Fibroblast of skin of back (primary cell): ENCODE data around the gene RUFY4.

Source experiments
- DNase-seq: peaks from one replicate; pipeline ENCODE4 v3.0.0-alpha.2; 2013

The RUFY4 gene

DNA sequence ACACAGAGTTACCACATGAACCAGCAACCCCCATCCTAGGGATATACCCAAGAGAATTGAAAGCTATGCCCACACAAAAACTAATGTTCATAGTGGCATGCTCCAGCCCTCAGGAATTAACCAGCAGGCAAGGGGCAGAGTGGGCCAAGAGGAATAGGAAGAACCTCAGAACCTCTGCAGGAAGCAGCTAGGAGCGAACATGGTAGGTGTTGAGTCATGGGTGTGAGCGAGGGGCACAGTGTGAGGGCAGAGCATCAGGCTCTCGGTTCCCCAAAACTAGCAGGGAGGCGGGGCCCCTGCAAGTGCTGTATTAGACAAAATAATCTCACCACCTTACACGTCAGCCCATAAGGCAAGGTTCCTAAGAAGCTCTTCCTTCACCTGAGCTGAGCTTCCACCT, 5.6 kb upstream of the RUFY4 start:
- DNase-seq, result no peak

- DNase-seq, result no peak
These were observed 5.2 kb upstream of the RUFY4 start for GRCh38 chr2:218063896-218064295.

GRCh38 chr2:218065239-218066006, 3.6 kb upstream of the RUFY4 start:
- no peak for DNase-seq

DNA sequence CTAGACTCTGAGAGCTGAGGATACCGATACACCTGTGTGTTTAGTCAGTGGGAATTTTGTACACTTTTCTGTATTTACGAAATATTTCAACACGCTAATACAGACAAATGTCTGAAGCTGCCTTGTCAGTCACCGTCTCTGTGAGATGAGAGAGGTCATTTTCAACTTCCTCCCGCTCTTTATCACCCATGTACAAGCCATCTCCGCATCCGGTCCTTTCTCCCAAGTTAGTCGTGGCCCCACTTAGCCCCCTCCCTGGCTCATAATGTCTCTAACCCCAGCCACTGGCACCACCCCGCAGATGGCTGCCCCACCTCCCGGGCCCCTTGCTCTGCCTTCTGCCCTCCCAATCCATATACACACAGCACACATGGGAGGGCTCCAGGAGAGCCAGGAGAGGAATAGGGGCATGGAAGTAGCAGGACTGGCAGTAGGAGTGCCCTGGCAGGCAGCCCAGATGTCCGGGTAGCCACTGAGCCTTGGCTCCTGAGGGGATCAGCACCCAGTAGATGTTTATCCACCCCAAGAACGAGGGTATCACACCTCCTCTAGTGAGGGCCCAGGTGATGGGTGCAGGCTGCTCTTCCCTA, 2.0 kb upstream of the RUFY4 start:
- DNase-seq, result no peak

GRCh38 chr2:218067523-218067922, 1.5 kb upstream of the RUFY4 start:
- no peak for DNase-seq

GRCh38 chr2:218069606-218070300, 700 bp downstream of the RUFY4 start:
- DNase-seq, result no peak

- DNase-seq, result no peak
These were observed 1.5 kb downstream of the RUFY4 start for GRCh38 chr2:218070587-218070986.

GRCh38 chr2:218071218-218071937, 2.3 kb downstream of the RUFY4 start:
- no peak for DNase-seq

DNA sequence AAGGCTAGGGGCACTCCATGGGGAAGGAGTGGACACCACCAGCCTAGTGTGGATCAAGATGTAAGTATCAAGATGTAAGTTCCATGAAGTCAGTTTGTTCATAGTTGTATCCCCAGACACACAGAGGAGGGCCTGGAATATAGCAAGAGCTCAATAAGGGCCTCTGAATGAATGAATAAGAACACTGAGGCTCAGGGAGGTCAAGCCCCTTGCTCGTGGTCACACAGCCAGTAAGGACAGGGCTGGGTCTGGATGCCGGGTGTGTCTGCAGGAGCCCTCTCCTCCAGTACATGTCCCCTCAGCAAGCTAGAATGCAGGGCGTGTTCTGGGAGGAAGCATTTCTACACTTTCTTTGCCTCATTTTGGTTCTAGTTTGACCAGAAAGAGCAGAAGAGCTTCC, 2.9 kb downstream of the RUFY4 start:
- no peak for DNase-seq

DNA sequence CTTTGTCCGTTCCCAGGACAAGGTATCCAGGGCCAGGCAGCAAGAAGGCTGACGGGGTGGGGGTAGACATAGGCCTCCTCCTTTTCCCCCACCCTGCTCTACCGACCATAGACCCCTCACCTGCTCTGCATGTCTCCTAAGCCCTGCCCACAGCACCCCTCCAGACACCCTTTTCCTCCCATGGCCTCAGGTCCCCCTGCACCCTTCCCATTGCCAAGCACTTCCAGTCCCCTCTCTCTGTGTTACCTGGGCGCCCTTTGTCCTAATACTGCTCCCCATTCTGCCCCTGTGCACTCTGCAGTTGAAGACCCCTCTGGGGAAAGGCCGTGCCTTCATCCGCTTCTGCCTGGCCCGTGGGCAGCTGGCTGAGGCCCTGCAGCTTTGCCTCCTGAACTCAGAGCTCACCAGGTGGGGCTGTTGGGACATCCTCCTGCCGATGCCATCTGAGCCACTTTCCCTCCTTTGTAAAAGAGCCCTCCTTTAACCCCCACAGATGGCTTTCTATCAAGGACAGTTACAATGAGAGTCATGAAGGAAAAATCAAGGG, 3.5 kb downstream of the RUFY4 start:
- DNase-seq, result no peak

DNA sequence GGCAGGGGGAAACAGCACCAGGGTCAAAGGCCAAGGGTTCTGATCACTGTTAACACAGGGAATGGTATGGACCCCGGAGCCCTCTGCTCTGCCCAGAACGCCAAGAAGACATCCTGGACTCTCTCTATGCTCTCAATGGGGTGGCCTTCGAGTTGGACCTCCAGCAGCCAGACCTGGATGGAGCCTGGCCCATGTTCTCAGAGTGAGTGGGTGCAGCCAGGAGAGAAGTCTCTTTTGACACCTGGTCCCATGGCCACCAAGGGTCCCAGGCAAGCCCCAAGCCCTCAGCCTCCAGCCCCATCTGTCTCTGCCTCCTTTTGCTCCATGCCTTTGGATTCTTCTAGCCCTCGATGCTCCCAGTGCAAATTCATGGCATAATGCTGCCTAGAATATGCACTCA, 4.1 kb downstream of the RUFY4 start:
- DNase-seq, result no peak

- DNase-seq, result peak; percentile 45
These were observed 5.0 kb downstream of the RUFY4 start for GRCh38 chr2:218074031-218074430.

DNA sequence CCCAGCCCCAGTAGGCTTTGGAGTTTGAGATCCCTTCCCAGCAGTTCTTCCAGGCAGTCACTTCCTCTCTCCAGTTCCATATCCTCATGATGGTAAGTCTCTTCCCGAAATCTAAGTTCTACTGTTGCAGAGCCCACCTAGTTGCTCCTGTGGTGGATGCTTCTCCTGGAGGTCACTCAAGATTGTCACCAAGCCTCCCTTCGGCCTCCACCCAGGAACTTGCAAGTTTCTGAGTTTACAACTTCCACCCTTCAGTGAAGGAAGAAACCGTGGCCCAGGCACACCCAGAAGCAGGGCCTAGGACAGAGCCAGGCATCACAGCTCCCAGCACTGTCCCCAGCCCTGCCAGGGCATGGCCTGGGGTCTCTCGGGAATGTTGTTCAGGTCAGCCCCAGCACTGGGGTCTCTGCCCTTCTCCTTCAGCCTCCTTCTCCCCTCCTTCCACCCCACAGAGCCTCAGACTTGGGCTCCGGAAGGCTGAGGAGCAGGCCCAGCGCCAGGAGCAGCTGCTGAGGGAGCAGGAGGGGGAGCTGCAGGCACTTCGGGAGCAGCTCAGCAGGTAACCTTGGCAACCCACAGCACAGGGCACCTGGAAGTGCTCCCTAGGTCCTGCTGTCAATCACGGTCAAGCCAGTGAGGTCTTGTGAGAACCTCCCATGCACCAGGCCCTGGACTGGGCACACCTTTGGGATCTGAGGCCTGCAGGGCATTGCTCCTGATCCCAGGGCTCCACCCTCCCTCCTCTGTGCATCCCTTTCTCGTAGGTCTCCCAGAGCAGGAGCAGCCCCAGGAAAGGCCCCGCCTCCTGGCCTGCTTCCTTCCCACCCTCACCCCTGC, 7.1 kb downstream of the RUFY4 start:
- DNase-seq, result no peak

- DNase-seq, result no peak
These were observed 8.6 kb downstream of the RUFY4 start for GRCh38 chr2:218077464-218078216.

- no peak for DNase-seq
These were observed 11.2 kb downstream of the RUFY4 start for GRCh38 chr2:218079943-218080913.

DNA sequence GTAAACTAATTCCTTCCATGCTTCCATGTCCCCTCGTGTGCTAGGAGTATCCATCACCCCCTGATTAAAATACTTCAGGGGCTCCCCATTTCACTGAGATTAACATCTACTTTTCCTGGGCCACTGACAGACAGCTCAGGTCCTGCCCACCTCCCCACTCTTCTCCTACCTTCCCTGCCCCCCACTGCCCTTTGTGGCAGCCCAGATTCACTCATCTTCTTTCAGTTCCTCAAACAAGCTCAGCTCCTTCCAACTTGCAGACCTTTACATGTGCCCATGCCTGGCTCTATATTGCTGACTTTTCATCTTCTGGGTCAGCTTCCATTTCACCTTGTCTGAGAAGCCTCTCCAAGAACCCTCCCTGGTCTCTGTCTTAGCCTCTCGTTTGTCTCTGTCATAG, 12.0 kb downstream of the RUFY4 start:
- DNase-seq, result no peak

DNA sequence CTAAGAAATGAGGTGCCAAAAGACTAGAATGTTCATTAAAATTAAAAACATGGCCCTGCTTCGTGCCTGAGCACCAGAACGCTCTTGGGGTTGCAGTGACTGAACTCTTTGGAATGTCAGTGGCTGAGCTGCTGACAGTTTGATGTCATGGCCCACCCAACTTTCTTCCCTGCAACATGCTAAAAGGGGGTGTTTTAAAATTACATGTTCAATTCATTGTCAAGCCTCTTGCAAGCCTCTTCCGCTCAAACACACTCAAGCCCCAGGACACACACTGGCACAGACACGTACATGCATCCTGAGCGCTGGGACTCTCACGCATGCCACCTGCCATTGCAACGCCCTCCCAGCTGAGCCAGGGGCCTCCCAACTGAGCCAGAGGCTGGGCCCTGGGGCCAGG, 12.6 kb downstream of the RUFY4 start:
- peak; percentile 96 for DNase-seq

DNA sequence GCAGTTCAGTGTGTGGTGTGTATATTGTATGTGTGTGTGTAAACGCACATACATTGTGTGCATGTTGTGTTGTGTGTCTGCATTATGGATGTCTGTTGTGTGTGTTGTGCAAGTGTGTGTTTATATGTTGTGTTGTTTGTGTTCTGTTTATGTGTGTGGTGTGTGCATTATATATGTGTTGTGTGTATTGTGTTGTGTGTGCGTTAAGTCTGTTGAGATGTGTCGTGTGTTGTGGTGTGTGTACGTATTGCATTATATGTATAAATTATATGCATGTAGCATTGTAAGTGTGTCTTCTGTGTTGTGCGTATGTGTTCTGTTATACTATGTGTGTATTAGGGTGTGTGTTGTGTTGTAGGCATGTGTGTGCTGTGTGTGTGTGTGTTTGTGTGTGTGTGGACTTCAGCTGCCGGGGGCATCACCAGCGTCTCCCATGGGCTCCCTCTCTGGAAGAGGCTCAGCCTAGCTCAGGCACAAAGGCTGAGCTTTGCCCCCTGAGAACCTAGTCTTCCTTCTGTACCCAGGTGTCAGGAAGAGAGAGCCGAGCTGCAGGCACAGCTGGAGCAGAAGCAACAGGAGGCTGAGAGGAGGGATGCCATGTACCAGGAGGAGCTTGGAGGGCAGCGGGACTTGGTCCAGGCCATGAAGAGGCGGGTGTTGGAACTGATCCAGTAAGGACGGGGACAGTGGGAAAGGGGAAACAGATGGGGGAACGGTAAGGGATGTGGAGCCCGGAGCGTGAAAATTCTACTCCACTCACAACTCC, 13.7 kb downstream of the RUFY4 start:
- DNase-seq, result no peak

DNA sequence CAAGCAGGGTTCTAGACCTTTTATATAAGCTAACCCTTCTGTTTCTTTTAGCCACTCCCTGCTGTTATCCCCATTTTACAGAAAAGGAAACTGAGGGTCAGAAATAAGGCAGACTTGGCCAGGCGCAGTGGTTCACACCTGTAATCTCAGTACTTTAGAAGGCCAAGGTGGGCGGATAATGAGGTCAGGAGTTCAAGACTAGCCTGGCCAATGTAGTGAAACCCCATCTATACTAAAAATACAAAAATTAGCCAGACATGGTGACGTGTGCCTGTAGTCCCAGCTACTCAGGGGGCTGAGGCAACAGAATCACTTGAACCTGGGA, 14.3 kb downstream of the RUFY4 start:
- no peak for DNase-seq
